Measurements from ENCODE around the gene CSNK1G2.

GRCh38 chr19:1947651-1948209, 6.8 kb downstream of the CSNK1G2 start:
- TF ChIP-seq POLR2A (IDR thresholded peaks at IDR 0.05) = no peak
- TF ChIP-seq CTCF (IDR thresholded peaks at IDR 0.05) = no peak
- no peak for TF ChIP-seq POLR2AphosphoS5 (IDR thresholded peaks at IDR 0.05; ENCODE audit: insufficient read depth in 1 of 2, low read depth in 1 of 2)

Data from vagina (tissue), 2 donors.